Esophagus squamous epithelium (tissue), 5 donors: Measurements from ENCODE around the gene FOXO3. TPM values are rescaled to one million over a fixed set of nuclear protein-coding genes. Genes with fewer than 3 reads are reported as not detected.

Experiments
- DNase-seq: peaks from one replicate; lab custom pipeline; 2025; lab: John Stamatoyannopoulos, UW
- H3K27ac ChIP-seq, 4 donors: fragments of 200-600 bp; sonication (generic); one replicate each; pipeline ENCODE4 v1.5.1; 2016 to 2019; ENCODE audit warnings: mild to moderate bottlenecking in 1 of 4
- H3K27me3 ChIP-seq, 4 donors: fragments of 200-600 bp; sonication (generic); 1 replicate in 3 of 4; 2 replicates in 1 of 4; pipeline versions ENCODE4 v1.5.1 to v1.6.0; 2017 to 2021; ENCODE audit warnings: antibody characterized with exemption in 1 of 4
- H3K36me3 ChIP-seq, 3 donors: fragments of 200-600 bp; sonication (generic); one replicate each; pipeline ENCODE4 v1.5.1; 2016 to 2019
- H3K4me1 ChIP-seq, 3 donors: fragments of 200-600 bp; sonication (generic); one replicate each; pipeline ENCODE4 v1.5.1; 2017 to 2019
- H3K4me3 ChIP-seq, 4 donors: fragments of 200-600 bp; sonication (generic); 1 replicate in 3 of 4; 2 replicates in 1 of 4; pipeline ENCODE4 v1.5.1; 2016 to 2019; ENCODE audit warnings: mild to moderate bottlenecking in 2 of 4, moderate library complexity in 1 of 4
- H3K9me3 ChIP-seq, 3 donors: fragments of 200-600 bp; sonication (generic); one replicate each; pipeline ENCODE4 v1.5.1; 2016 to 2019
- POLR2A ChIP-seq, 4 donors: fragments of 450-650 bp; IDR thresholded peaks; one replicate each; pipeline ENCODE4 v1.6.1; 2017; ENCODE audit warnings: antibody characterized with exemption in 4 of 4, mild to moderate bottlenecking in 4 of 4, moderate library complexity in 3 of 4
- WGBS, 2 donors: methylation state at CpG; one replicate each; pipeline ENCODE4 v1.1.5; 2018; 5-methylcytosine and 5-hydroxymethylcytosine counted together
- intact Hi-C: fragments of 100-400 bp; cut with DNase I; formaldehyde crosslinking; loops from one replicate; pipeline ENCODE4 v1.15.0; 2022
- total RNA-seq, 4 donors: library from RNA; depleted of rRNA; stranded (reverse); fragments of >200 nt; gene quantifications; one replicate each; pipeline ENCODE4 v1.1.0, GENCODE V29; 2016
- TF ChIP-seq, protein P1 (sequence below), 6 experiments: fragments of 450-650 bp in 4 of 6; fragments of 200-600 bp in 2 of 6; sonication (generic) in 2 of 6; IDR thresholded peaks; one replicate each; pipeline ENCODE4 v1.5.1; 2016 to 2019; ENCODE audit warnings: antibody characterized with exemption in 6 of 6, mild to moderate bottlenecking in 4 of 6, moderate library complexity in 4 of 6
- donor health status: DM: yes; HTN: yes; CAD: no.

FOXO3 gene
- total RNA-seq, 4 donors from 2014 or later: 30.3 to 80.7 (median 34.3) TPM

DNA sequence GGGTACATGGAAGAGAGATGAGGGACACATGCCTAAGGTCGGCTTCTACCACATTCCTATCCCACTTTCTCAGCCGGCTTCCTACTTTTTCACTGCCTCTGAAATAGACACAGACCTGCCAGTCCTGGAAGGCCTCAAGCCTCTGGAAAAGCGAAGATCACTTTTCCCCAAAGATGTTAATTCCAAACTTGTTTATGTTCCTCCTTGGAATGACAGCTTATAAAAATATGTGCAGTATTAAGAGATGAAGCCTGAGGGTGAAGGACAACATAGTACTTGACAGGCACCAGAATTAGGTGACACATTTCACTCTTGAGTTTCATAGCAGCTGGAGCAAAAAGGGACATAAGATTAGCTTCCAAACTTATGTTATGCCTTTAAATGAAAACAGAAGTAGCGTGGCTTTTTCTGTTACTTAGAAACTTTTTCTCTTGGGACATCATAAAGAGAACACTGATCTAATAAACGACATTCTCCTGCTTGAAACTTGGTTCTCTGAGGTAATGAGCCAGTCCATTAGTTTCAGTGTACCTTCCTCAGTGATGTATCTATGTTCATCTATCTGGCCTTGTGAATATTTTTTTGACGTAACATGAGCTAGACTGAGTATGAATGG, 25.3 kb downstream of the FOXO3 start:
- H3K4me1 ChIP-seq: peaks cover 71 to 98% (median 82%) of the 10 kb centered on the region in 3 donors
- H3K27ac ChIP-seq: peak overlapping the region; percentile 68 to 92 (median 82)
- no peaks in the 10 kb centered on the region for H3K9me3 ChIP-seq
- intact Hi-C loops: no loop called here
- no peak overlapping the region for H3K4me3 ChIP-seq
- H3K36me3 ChIP-seq: no peaks in the 10 kb centered on the region
- no peak for DNase-seq
- H3K27me3 ChIP-seq: no peaks in the 10 kb centered on the region
- no peak for TF ChIP-seq POLR2A (IDR thresholded peaks at IDR 0.05)
- TF ChIP-seq, protein P1, sequence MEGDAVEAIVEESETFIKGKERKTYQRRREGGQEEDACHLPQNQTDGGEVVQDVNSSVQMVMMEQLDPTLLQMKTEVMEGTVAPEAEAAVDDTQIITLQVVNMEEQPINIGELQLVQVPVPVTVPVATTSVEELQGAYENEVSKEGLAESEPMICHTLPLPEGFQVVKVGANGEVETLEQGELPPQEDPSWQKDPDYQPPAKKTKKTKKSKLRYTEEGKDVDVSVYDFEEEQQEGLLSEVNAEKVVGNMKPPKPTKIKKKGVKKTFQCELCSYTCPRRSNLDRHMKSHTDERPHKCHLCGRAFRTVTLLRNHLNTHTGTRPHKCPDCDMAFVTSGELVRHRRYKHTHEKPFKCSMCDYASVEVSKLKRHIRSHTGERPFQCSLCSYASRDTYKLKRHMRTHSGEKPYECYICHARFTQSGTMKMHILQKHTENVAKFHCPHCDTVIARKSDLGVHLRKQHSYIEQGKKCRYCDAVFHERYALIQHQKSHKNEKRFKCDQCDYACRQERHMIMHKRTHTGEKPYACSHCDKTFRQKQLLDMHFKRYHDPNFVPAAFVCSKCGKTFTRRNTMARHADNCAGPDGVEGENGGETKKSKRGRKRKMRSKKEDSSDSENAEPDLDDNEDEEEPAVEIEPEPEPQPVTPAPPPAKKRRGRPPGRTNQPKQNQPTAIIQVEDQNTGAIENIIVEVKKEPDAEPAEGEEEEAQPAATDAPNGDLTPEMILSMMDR (IDR thresholded peaks at IDR 0.05): no peak
- WGBS, 2 donors: 64 to 67% methylated on average over 6 of the region's 6 CpGs

DNA sequence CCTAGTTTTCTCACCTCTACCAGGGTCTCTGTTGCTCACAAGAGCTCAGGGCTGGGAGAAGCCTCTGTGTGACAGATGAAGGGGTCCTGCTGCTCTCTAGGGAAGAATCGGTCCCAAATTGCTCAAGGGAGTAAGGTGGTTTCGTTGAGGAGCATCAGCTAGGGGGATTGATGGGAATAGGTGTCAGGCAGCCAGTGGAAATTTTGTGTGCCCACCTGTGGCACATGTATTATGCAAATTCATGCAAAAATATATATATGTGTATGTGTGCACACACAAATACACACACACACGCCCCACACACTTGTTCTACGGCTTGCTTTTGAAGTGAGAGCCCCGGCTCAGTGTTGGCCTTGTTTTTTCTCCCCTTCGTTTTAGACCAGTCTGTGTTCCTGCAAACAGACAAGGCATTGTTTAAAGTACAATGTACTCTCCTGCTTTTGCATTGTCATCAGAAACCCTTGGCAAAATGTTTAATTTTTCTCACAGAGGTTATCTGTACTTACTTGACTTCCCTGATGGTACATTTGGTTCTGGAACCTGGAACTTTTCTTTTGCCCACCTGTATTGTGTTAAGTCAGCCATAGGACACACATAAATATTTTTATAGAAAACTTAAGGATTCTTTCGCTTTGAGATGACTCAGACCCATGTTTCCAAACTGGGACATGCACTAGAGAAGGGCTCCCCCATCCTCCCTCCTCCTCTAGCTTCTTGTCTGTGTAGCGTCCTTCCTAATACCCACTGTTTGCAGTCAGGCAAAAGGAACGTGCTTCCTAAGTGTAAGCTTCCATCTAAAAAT, 26.7 kb downstream of the FOXO3 start:
- intact Hi-C loops: no loop called here
- no peak for DNase-seq
- H3K4me3 ChIP-seq: peak overlapping the region in 1 of 4 donors; percentile 3

DNA sequence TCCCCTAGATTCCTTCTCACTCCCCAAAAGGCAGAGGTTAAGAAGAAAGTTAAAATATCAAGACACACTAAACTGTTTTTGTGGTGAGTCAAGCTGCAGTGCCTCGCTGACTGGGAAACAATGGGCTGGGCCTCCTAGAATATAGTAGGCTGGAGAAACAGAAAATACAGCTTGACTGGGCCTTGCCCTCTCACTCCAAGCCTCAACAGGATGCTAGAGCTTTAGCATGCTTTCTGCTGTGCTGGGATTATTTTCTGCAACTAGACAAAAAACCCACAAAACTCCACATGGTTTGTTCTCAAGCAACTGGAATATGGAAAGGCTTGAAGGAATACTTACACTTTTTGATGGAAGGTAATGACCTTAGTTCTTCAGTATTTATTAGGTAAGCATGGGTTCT, 27.9 kb downstream of the FOXO3 start:
- Histone ChIP-seq H3K36me3 (no peaks in the 10 kb centered on the region), H3K4me1 (peaks cover 70 to 98% (median 85%) of the 10 kb centered on the region in 3 donors), H3K27ac (peak overlapping the region; percentile 73 to 92 (median 92)), H3K27me3 (no peaks in the 10 kb centered on the region), H3K9me3 (no peaks in the 10 kb centered on the region), H3K4me3 (peak overlapping the region in 3 of 4 donors; percentile 8 to 39 (median 17))
- DNase-seq: no peak
- peak in 1 of 4 donors; percentile 16 for TF ChIP-seq POLR2A (IDR thresholded peaks at IDR 0.05)
- TF ChIP-seq, protein P1 (IDR thresholded peaks at IDR 0.05): no peak
- intact Hi-C loops: no loop called here
- WGBS, 2 donors: 11% methylated on average over 1 of the region's 1 CpG; no CpG with 5 or more reads in 1 of the 2 donors

More for the DNA sequence above, 26.7 kb downstream of the FOXO3 start:
- TF ChIP-seq, protein P1 (IDR thresholded peaks at IDR 0.05): no peak
- no peak for TF ChIP-seq POLR2A (IDR thresholded peaks at IDR 0.05)
- H3K27ac ChIP-seq: peak overlapping the region; percentile 73 to 92 (median 88)
- H3K27me3 ChIP-seq: no peaks in the 10 kb centered on the region
- 39 to 40% methylated on average over 8 to 9 of the region's 9 CpGs for WGBS, 2 donors
- H3K4me1 ChIP-seq: peaks cover 70 to 98% (median 86%) of the 10 kb centered on the region in 3 donors
- H3K9me3 ChIP-seq: no peaks in the 10 kb centered on the region
- no peaks in the 10 kb centered on the region for H3K36me3 ChIP-seq

DNA sequence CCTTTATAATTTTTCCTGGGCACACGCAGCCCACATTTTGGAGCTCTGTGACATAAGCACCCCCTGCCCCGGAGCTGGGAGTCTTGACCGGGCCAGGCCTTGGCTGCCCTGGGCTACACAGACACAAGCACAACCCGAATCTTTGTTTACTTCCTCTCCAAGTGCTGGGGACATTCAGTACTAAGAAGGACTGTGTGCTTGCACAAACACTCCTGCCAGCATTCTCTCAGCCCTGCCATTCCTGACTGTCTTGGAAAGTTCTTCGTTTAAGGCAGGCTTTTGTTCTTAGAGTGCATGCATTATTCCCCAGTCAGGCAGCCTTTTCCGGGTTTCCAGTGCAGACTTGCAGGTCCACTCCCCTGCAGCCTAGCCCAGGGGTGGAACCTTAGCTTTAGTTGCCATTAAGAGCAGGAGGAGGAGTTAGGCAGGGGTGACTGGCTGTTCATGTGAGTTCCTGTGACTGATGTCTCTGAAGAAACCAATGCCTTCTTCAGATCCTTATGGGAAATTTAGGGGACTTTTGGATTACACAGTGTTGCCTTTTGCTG, 28.6 kb downstream of the FOXO3 start:
- Histone ChIP-seq H3K27me3 (no peaks in the 10 kb centered on the region), H3K4me1 (peaks cover 77 to 98% (median 86%) of the 10 kb centered on the region in 3 donors), H3K36me3 (no peaks in the 10 kb centered on the region), H3K9me3 (no peaks in the 10 kb centered on the region), H3K27ac (peak overlapping the region; percentile 73 to 92 (median 92)), H3K4me3 (peak overlapping the region in 3 of 4 donors; percentile 8 to 39 (median 17))
- no peak for DNase-seq
- intact Hi-C loops: no loop called here
- TF ChIP-seq POLR2A (IDR thresholded peaks at IDR 0.05): peak in 2 of 4 donors; percentile 34 to 53
- TF ChIP-seq, protein P1 (IDR thresholded peaks at IDR 0.05): no peak
- WGBS, 2 donors: 5 to 6% methylated on average over 6 of the region's 6 CpGs
